Kidney glomerular epithelial cell (primary cell): ENCODE results near the gene DNMT3A.

Source experiments
- DNase-seq: peaks from one replicate; lab custom pipeline; 2025; lab: John Stamatoyannopoulos, UW

Gene DNMT3A

DNA sequence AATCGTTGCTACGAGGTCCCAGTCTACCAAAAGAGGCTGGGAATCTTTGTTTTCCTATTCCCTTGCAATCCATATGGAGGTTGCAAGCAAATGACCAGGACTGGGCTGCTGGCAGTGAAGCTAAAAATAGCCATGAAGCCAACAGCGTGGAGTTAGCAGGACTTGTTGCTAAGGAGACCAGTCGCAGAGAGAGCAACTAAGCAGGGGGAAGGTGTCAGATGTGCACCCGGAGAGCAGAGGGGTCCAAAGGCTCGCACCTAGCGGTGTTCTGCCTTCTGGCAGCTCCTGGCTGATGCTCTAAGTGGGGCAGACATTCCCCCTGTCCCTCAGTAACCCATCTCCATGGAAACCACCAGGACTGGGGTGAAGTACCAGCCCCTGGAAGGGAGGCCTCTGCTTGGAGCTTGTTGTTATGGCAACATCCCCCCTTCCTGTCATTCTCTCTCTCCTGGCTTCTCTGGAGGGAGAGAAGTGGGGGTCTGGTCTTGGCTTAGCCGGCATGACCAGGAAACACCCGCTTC is 84.6 kb downstream of the DNMT3A start:
- no peak for DNase-seq

- no peak for DNase-seq
These were observed 85.2 kb downstream of the DNMT3A start for GRCh38 chr2:25256488-25256875.

DNA sequence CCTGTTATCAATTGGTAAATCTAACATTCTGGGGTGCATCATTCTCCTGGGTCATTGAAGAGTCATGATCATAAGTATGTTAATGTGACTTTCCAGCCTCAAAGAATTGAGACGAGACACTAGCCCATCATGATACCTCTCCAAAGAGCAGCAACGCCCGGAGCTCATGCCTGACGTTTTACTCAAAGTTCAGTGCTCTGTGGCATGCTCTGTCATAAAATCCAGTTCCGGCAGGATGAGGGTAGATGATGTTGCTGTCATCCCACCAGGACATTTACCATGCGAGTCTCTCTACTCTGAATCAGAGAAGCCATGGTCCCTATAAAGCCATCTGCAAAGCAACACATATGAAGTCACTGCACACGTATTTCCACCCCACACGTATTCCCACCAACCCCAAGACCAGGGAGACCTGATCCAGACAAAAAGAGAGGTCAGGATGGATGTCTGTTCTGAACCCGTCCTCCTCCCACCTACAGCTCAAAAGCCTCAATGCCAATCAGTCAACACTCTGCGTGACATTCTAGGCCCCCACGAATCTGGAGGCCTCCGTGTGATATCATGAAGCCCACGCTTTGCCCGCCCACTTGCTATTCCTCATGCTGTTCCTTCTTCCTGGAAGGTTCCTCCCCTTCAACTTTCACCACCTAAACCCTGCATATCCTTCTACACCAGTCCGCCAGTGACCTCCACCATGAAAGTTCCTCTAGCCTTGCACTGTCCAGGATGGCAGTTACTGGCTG is 85.8 kb downstream of the DNMT3A start:
- no peak for DNase-seq

- no peak for DNase-seq
These were observed 86.8 kb downstream of the DNMT3A start for GRCh38 chr2:25254961-25255360.

DNA sequence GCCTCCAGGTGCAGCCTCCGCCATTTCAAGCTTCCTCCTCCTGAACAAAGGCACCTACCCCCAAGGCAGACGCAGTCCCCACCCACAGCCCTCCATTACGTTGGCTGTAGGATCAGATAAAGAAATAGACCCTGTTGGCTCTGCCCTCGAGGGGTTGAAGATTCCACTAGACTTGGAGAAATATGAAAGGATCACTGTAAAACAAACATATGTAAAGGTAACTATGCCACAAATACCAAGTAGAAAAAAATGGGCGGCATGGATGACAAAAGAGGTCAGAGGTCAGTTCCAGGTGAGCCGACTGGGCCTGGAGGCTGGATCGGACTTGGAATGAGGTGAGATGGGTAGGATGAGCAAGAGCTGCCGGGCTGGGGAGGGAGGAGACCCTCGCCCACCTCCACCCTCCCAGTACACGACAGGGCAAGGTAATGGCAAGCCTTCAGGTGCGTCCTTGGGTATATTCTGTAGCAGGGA is 88.5 kb downstream of the DNMT3A start:
- DNase-seq = no peak

DNA sequence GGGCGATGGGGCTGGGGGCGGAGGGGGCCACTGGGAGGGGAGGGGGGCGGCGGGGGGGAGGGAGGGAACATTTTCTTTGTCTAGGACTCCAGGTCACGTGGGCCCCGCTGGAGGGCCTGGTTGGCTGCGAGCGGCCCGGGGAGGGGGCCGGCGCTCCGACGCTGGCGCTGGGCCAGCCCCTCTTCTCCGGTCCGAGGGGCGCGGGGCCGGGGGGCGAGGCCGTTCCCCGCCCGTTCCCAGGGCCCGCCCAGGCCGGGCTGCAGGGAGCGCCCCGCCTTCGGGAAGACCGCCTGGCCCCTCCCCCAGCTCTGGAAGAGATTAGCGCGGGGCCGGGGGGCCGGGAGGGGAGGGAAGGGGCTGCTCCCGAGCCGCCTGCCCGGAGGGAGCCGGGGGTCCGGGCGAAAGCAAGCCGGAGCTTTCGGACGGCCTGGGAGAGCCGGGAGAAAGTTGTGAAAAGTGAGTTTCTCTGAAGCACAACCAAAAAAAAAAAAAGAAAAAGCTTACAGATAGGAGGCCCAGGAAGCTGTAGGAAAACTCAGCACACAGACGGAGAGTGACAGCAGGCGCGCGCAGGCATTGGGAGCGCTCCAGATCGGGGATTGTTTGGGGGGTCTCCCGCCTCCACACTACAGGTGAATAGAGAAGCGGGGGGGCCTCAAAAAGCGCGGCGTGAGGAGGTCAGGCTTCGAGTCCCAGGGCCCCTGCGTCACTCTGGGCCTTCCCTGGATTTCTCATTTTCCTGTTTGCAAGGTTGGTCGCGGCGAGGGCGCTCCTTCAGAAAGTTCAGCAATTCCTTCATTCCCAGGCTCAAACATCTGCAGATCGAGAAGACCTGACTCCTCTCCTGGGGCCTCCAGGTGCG is 89.2 kb downstream of the DNMT3A start:
- DNase-seq = no peak

DNA sequence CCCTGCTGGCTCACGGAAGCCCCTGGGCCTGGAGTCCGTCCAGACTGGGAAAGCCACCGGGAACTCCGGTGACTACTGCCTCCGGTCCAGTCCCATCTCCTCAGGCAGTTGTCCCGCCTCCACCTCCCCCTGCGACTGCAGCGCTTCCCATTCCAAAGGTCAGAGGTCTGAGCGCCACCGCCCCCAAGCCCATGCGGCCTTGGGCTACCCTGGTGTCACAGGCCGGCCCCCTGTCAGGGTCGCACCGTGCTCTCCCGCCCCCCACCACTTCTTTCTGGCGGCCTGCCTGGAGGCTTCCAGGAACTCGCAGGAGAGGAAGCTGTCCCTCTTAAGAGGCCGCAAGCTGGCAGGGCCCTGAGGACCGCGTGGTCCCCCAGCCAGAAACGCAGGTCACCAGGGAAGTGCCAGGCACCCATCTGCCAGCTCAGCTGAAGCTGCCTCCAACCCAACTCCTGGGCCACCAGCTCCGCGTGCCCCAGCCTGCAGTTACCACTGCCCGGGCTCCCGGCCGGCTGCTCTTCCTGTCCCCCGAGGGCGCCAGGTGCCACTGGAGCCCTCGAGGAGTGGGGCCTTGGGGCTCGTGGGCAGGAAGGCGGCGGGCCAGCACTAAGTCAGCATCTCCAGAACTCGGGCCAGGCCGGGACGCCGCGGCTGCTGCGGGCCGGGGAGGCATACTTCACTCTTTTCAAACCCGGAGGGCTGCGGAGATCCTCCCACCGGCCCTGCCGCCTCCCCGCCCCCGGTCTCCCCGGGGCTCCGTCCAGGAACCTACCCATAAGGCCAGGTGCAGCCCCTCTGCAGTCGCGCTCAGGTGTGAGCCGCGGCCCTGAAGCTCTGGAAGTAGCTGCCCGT is 90.1 kb downstream of the DNMT3A start:
- no peak for DNase-seq

GRCh38 chr2:25251071-25251421 is 90.7 kb downstream of the DNMT3A start:
- no peak for DNase-seq

GRCh38 chr2:25250331-25251070 is 91.2 kb downstream of the DNMT3A start:
- DNase-seq = peak; percentile 82

DNA sequence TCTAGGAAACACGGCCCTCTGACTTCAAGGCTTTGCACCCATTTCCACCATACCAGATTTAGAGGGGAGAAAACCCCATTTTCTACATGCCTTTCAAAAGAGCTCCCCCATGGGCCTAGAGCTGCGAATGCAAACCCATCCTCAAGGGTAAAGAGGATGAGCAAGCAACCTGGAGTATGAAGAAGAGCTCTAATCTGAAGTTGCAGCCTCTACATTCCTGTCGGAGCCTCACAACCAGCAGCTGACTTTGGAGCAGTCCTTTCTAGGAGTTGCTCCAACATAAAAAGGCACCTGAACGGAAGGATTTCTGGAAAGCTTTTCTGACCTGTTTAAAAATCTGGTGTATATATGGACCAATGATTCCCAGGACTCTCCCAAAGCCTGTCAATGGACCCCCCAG is 91.9 kb downstream of the DNMT3A start:
- no peak for DNase-seq

GRCh38 chr2:25247792-25248512 is 93.8 kb downstream of the DNMT3A start:
- DNase-seq = no peak

GRCh38 chr2:25246558-25247290 is 95.0 kb downstream of the DNMT3A start:
- DNase-seq = no peak

DNA sequence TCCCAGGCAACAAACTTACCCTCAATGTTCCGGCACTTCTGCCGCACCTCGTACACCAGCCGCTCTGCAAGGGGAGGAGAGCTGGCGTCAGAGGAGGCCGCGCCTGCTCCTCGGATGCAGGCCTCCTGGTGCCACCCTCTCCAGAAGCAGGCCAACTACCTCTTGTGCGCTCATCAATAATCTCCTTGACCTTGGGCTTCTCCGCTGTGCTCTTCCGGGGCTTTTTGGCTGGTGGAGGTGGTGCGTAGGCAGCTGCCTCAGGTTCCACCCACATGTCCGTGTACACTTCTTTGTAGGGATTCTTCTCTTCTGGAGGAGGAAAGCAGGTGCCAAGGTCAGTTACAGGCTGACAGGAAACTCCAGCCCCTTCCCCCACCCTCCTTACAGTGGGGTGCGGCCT is 95.7 kb downstream of the DNMT3A start:
- DNase-seq = no peak

GRCh38 chr2:25245141-25245540 is 96.6 kb downstream of the DNMT3A start:
- no peak for DNase-seq

DNA sequence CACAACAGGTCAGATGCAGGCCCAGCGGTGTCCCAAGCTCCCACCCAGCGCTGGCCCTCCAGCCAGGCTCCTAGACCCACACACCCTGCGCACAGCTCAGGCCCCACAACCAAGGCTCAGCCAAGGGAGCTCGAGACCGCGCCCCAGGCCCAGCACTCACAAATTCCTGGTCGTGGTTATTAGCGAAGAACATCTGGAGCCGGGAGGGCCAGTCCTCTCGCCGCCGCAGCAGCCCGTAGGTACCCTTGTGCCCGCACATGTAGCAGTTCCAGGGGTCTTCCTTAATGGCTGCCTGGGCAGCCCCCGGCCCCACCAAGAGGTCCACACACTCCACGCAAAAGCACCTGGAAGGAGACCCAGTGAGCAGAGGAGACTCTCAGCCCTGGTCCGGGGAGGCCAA is 97.7 kb downstream of the DNMT3A start:
- no peak for DNase-seq

GRCh38 chr2:25241452-25241851 is 100.3 kb downstream of the DNMT3A start:
- no peak for DNase-seq

GRCh38 chr2:25240636-25241035 is 101.1 kb downstream of the DNMT3A start:
- DNase-seq = no peak

- DNase-seq = no peak
These were observed 102.8 kb downstream of the DNMT3A start for GRCh38 chr2:25238920-25239319.

- no peak for DNase-seq
These were observed 104.0 kb downstream of the DNMT3A start for GRCh38 chr2:25237764-25238163.

DNA sequence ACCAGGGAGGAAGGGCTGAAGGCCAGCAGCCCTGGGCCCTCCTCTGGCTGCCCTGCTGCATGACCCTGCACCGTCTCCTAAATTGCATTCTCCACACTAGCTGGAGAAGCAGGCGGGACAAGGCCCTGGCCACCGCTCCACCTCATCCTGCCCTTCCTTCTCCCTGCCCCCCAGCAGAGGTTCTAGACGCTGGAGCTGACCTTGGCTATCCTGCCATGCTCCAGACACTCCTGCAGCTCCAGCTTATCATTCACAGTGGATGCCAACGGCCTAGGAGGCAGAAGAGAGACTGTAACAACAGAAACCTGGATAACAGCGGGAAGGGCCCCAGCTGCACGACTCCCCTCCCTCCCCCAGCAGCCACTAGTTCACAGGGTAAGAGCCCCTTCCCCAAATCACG is 105.0 kb downstream of the DNMT3A start:
- DNase-seq = no peak
